Activated CD4-positive, alpha-beta T cell treated with anti-CD3 and anti-CD28 coated beads, Interleukin-2, amount 50 U/mL, for 24 hours (primary cell): ENCODE results near the gene SIKE1.
"Not testable (repeated sequence)": the region's sequence is repeated elsewhere in the genome, so short reads cannot be mapped to it uniquely, and the experiment has no call there.

Source experiments
- DNase-seq, 2 donors: peaks; one replicate each; pipeline ENCODE4 v3.0.0-alpha.2; 2020; ENCODE audit warnings: low read depth in 1 of 2, low spot score in 1 of 2

Gene SIKE1

DNA sequence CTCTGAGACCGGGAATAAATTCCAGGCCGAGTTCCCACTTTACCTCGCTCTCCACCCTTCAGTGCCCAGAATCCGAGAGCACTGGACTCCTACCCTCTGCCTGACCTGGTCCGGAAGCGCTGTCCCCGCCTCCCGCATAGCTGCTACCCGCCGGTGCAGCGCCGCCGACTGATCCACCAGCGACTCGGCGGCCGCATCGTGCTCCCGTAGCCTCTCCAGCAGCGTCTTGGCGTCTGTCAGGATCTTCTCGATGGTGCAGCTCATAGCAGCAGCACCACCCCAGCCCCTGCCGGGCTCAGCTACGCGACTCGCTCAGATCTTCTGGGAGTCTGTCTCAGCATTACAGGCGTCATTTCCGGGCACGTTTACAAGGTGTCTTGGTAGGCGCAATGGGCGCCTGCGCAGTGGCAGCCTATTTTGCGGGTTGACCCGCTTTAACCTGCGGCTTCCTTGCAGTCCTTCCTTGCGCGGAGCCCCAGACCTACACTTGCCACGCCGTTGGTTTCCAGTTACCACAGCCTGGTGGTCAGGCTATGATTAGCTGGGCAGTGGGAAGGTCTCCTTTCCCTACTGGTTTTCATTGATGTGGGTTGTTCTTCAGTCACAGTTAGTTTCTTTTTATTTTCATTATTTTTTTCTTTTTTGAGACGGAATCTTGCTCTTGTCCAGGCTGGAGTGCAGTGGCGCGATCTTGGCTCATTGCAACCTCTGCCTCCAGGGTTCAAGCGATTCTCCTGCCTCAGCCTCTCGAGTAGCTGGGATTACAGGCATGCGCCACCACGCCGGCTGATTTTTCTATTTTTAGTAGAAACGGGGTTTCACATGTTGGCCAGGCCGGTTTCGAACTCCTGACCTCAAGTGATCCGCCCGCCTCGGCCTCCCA, at the start of gene SIKE1:
Gene SIKE1, minus strand, starts transcription at position 342 of the 883 bp plus-strand sequence. Its CDS starts 78 bp downstream, at position 264.
- peak; percentile 80 to 94 for DNase-seq

DNA sequence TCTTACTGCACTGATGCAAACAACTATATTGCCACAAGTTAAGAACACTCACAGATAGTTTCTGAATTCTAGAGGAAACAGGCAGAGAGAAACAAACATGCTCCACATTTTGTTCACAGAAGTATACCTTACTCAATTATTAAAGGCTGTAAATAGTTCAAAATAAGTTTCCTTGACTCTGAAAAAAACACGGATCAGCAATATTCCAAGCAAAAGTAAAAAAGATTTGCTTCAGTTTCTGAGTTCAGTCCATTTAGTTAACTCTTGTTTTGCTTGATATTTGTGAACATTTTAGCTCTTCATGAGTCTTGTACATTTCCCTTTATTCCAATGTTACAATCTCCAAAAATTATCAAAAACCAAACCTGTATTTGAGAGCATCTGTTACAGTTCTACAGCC, 49.6 kb upstream of the SIKE1 start:
- not testable (repeated sequence) for DNase-seq

DNA sequence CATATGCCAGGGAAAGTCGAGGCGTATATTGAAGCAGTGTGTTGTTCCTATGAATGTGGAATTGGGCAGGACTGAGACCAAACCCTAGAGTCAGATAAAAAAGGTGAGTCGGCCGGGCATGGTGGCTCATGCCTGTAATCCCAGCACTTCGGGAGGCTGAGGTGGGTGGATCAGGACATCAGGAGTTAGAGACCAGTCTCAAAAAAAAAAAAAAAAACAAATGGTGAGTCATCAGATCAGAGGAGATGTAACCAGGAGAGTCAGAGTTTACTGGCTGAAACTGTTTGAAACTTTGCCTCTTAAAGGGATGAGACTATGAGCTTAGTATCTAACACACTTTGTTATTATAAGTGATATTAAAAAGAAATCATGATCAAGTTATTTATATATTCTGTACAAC, 47.8 kb upstream of the SIKE1 start:
- no peak for DNase-seq

DNA sequence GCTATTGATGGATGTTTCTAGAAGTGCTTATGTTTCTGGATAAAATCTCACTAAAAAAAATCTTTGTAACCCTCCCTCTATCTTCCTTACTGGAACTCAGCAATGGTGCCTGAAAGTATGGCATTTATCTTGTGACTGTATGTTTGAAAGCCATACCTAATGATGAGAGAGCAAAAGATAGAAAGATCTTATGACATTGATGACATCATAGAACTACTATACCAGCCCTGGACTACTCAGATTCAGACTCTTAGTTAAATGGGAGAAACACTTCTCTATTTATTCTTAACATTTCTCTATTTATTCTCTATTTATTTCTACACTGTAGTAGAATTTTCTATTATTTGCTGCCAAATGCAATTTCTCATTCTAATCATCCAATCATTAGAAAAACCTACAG, 41.5 kb upstream of the SIKE1 start:
- DNase-seq, result no peak

DNA sequence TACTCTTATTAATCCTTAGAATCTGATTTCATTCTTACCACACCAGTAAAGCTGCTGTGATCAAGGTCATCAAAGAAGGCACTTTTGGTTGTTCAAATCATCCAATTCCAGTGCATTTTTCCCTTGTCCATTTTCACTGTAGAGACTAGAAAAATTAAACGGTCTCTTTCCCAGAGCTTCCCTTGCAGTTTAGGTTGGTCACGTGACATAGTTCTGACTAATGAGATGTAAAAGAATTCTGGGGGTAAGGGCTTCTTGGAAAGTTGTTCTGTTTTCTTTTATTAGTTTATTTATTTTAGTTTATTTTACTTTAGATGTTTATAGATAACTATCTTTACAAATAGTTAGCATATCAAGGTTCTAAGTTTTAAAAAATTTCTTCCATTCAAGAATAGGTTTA, 39.9 kb upstream of the SIKE1 start:
- no peak for DNase-seq

DNA sequence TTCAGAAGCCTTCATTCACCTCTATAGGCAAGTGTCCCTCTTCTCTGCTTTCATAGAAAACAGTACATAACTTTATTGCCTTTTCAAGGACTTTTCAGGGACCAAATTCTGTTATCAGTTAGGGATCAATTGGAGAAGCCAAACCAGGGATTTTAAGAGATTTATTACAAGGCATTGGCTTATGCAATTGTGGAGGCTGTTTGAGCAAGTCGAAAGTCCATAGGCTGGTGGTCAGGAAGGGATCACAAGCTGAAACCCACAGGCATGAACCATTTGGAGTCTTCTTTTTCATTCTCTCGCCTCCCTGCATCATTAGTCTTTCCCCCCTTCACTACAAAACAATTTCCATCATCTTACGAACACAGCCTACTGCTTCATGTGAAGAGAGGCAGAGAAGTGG, 39.4 kb upstream of the SIKE1 start:
- DNase-seq, result no peak

DNA sequence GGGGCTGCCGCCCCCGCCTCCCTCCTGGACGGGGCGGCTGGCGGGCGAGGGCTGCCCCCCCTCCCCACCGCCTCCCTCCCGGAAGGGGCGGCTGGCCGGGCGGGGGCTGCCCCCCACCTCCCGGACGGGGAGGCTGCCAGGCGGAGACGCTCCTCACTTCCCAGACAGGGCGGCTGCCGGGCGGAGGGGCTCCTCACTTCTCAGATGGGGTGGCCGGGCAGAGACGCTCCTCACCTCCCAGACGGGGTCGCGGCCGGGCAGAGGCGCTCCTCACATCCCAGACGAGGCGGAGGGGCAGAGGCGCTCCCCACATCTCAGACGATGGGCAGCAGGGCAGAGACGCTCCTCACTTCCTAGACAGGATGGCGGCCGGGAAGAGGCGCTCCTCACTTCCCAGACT, 24.0 kb upstream of the SIKE1 start:
- DNase-seq, result not testable (repeated sequence)

DNA sequence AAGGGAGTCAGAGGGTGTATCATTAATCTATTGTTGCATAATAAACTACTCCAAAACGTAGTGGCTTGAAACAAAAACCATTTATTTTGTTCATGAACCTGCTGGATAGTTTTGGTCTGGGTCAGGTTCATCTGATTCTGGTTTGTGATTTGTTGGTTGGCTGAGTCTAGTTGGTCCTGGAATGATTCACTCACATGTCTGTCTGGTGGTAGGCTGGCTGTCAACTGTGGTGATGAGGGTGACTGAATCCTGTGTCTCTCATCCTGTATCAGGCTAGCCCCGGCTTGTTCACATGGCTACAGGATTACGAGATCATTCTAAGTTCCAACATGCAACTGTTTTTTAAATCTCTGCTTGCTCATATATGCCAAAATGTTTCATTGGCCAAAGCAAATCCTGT, 22.5 kb upstream of the SIKE1 start:
- no peak for DNase-seq

DNA sequence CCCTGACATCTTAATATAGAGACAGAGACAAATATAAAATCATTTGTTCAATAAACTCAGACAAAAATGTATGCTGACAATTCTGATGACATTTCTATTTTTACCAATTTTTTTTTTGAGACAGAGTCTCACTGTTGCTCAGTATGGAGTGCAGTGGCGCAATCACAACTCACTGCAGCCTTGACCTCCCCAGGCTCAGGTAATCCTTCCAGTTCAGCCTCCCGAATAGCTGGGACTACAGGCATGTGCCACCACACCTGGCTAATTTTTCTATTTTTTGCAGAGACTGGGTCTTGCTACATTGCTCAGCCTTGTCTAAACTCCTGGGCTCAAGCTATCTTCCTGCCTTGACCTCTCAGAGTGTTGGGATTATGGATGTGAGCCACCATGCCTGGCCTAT, 13.6 kb upstream of the SIKE1 start:
- DNase-seq, result no peak

DNA sequence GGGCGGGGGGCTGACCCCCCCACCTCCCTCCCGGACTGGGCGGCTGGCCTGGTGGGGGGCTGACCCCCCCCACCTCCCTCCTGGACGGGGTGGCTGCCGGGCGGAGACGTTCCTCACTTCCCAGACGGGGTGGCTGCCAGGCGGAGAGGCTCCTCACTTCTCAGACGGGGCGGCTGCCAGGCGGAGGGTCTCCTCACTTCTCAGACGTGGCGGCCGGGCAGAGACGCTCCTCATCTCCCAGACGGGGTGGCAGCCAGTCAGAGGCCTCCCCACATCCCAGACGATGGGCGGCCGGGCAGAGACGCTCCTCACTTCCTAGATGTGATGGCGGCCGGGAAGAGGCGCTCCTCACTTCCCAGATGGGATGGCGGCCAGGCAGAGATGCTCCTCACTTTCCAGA, 10.1 kb upstream of the SIKE1 start:
- not testable (repeated sequence) for DNase-seq

DNA sequence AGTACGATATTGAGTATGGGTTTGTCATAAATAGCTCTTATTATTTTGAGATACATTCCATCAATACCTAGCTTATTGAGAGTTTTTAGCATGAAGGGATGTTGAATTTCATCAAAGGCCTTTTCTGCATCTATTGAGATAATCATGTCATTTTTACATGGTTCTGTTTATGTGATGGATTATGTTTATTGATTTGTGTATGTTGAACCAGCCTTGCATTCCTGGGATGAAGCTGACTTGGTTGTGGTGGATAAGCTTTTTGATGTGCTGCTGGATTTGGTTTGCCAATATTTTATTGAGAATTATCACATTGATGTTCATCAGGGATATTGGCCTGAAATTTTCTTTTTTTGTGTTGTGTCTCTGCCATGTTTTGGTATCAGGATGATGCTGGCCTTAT, 6.0 kb upstream of the SIKE1 start:
- not testable (repeated sequence) for DNase-seq

DNA sequence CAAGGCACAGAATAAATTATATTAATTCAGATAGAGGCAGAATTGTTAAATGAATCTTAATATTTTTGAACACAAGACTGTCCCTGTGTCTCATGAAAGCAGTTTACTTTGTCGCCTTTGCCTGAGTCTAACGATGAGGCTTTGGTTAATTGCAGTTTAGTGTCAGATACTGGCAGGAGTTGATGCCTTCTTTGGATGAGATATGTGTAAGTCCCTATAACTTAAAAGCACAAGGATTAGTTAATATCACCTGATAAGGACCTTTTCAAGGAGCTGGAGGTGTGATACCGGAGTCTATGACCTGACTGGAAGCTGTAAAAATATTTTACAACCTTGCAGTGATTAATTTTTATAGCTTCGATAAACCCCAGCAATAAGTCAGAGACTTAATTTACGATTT, 2.0 kb upstream of the SIKE1 start:
- no peak for DNase-seq

DNA sequence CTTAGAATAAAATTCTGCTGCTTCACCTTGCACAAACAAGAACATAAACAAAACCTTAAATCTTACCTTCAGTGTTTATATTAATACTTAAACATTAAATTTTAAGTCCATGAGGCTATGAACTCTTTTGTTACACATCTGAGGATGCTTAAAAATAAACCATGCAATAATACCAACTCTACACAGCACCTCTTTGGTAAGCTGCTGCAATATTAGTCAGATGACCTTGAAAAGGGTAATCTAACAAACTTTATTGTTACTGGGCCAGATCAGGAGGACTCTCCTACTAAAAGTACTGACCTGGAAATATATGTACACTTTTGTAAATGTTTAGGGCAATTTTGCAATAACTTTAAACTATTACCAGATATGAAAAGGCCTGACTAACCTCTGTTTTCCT, 763 bp downstream of the SIKE1 start:
- no peak for DNase-seq

DNA sequence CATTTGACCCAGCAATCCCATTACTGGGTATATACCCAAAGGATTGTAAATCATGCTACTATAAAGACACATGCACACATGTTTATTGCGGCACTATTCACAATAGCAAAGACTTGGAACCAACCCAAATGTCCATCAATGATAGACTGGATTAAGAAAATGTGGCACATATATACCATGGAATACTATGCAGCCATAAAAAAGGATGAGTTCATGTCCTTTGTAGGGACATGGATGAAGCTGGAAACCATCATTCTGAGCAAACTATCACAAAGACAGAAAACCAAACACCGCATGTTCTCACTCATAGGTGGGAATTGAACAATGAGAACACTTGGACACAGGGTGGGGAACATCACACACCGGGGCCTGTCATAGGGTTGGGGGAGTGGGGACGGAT, 3.8 kb downstream of the SIKE1 start:
- not testable (repeated sequence) for DNase-seq

DNA sequence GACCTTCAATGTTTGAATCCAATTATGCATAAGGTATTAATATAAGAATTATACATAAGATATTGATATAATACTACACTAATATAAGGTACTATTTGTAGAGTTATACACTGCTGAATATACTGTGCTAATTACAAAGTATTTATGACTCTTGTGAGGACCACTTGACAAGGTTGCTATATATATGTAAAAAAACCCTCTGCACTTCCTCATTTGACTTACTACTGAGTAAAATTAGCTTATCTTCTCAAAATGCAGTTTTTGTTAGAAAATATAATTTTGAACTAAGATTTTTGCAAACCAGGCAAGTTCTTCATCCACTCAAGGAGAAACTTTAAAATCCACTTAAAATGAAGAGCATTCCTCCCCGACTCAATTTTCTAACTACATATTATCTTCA, 8.5 kb downstream of the SIKE1 start:
- DNase-seq, result no peak

DNA sequence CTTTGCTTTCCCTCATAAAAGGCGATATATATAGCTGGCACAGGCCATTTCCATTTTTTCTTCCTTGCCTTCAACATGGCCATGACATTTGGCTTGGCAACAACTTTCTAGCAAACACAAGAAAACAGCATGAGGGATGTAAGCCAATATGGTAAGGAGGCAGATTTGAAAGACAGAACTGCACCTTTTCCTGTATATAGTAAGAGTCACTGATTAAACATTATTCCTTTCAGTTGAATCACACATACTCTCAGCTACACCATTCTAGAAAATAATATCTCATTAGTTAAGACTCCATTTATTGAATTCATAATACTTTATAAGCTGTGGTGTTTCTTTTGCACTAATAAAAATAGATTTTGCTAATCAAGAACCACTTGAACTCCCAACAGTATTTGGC, 9.5 kb downstream of the SIKE1 start:
- no peak for DNase-seq

DNA sequence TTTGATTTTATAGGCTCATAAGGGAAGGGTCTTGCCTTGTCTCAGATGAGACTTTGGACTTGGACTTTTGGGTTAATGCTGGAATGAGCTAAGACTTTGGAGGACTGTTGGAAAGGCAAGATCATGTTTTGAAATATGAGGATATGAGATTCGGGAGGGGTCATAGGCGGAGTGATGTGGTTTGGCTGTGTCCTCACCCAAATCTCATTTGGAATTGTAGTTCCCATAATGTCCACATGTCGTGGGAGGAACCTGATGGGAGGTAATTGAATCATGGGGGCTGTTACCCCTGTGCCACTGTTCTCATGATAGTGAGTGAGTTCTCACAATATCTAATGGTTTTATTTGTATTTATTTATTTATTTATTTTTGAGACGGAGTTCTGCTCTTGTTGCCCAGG, 15.8 kb downstream of the SIKE1 start:
- DNase-seq, result no peak

DNA sequence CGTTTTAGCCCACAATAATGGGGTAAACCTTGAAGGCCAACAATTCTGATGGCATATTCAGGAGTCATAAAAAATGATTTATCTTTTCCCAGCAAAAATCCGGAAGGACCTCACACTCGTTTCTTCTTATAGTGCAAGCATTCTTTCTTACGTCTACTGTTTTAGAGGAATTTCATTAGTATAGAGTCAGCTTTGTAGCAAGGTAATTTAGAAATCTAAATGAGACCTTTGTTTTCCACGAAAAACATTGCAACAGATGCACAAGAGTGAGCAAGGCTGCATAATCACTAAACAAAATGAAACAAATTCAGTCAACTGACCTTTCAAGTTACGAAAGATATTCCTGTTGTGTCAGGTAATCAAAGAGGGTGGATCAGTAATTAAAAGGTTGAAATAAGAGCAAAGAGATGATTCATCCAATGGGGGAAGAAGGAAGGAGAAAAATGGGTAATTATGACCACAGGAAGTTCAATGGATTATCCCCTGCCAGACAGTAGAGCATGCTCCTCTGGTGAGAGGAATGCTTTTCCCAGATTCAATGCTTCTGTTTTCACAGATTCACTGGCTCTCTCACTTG, 22.1 kb downstream of the SIKE1 start:
- DNase-seq, result no peak

DNA sequence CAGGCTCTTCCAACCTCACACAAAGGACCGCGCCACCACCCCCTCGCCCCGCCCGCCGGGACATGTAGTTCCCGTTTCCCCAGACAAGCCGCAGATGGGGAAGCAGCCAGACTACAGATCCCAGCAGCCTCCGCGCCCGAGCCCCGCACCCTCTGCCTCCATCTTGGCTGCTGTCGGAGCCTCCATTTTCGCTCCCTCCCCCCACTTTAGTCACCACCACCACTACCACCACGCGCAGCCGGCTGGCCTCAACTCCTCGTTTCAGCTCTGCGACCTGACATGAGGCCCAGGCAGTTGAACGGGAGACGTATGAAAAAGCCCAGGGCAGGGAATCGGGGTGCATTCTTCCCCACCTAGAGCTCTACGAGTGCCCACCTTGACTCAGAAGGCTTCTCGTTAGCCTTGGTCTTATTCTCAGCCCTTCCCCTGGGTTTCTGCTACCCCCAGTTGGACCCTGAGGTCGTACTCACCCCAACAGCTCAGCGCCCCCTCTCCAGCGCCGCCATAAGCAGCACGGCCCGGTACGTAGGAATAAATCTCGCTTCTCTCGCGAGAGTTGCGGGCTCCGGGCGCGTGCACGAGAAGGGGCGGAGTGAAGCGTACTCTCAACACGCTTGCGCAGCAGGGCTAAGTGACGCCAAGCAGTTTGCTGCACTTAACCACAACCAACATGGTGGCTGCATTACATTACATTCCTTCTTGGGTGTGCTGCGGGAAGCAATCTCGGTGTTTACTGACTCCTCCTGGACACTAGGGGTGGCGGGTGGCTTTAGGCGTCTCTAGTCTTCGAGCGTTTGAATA, 22.8 kb downstream of the SIKE1 start, which contains the start of gene CSDE1:
Gene CSDE1, minus strand, starts transcription at position 530 of the 801 bp plus-strand sequence. CDS start 18,094 bp downstream, outside the sequence.
- DNase-seq, result peak; percentile 94 to 96

DNA sequence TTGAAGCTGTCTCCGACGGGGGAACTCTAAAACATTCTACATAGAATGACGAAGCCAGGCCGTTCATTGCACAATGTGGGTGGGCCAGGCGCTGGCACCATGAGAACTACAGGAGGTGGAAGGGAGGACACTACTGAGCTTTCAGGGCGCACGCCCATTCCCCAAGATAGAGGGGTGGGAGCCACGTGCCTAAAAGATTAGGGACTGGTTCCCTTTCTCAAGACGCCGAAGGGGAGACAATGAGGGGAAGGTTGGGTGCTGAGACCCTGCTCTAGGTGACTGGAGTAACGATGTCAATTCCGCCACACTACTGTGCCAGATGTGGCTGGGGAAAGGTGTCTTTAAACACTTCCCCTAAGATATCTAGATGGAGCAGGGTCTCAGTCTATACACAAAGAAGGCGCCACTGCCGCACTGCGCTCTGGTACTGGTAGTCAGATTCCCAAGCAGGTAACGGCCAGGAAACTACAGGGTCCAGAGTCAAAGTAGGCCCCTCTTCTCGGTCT, 23.5 kb downstream of the SIKE1 start:
- no peak for DNase-seq

DNA sequence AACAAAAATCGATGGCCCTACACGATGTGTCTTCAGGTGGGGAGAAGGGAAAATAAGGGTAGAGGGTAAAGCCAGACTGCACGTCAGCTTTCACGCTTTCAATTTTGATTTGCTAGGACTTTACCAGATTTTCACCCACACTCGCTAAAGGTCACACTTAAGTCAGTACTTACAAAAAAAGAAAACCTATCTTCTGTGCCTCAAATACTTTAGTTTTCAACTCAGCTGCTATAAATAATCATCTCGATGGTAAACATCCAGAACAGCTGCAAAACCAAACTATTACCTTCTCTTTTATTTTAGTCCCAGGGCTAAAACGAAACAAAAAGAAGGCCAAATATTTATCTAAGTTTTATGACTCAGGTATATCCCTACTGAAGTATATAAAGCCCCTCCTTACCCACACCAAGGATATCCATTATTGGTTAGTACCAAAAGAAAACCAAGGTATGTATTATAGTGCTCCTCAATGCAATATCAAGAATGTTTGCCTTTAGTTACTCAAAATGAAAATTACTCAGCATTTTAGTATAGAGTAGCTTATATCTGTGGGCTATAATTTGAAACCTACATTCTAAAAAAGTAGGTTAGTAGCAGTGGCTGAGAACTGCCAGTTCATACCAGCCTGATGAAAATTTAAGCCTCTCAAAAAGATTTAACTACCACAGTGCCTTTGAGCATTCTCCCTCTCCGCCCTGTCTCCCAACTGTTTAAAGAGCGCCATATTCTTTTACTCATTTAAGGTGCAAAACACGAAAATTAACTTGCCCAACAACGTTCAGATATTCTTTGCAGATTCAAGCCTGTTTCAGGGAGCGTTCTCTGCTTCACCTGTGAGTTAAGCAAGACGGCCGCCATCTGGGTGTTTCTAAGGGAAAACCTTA, 24.2 kb downstream of the SIKE1 start:
- no peak for DNase-seq
